CD4-positive, alpha-beta T cell (primary cell): Measurements from ENCODE around the gene OLFML2B. TPM values are rescaled to one million over a fixed set of nuclear protein-coding genes. Genes with fewer than 3 reads are reported as not detected.
A peak's percentile ranks its signal among the peaks of the same experiment; 100 is the strongest.

Source experiments
- ATAC-seq: fragments of 200-7000 bp; cut with Tn5 transposase; one replicate; pipeline ENCODE4 v1.10.0; 2022; ENCODE audit warnings: mild to moderate bottlenecking; ENCODE audit not compliant: poor library complexity
- CTCF ChIA-PET: fragments of 350-600 bp; sonication (Branson Sonifier 250); formaldehyde crosslinking; loops from one replicate; lab custom pipeline; 2021; ENCODE audit warnings: antibody characterized with exemption, inconsistent platforms; lab: Charles Lee
- POLR2A ChIA-PET: fragments of 350-600 bp; sonication (Branson Sonifier 250); formaldehyde crosslinking; loops from one replicate; lab custom pipeline; 2021; ENCODE audit warnings: antibody characterized with exemption, inconsistent platforms; lab: Charles Lee
- DNase-seq, 14 experiments: peaks; one replicate each; pipeline ENCODE4 v3.0.0-alpha.2; 2013 to 2020; ENCODE audit warnings: mixed read lengths in 2 of 14
- H3K27ac ChIP-seq, 2 donors: one replicate each; pipeline versions ENCODE4 v1.5.1 to v1.7.0; 2013; ENCODE audit warnings: low read length in 2 of 2, low read depth in 1 of 2, mild to moderate bottlenecking in 1 of 2
- H3K27me3 ChIP-seq, 2 experiments: 1 replicate in 1 of 2; 2 replicates in 1 of 2; pipeline versions ENCODE4 v1.6.1 to v1.7.0; 2013; ENCODE audit warnings: low read length in 2 of 2, control low read depth in 1 of 2, mild to moderate bottlenecking in 1 of 2, moderate library complexity in 1 of 2; ENCODE audit not compliant: insufficient read depth in 2 of 2, control insufficient read depth in 1 of 2
- H3K36me3 ChIP-seq: one replicate; pipeline ENCODE4 v1.6.1; 2013; ENCODE audit warnings: low read length, control low read depth; ENCODE audit not compliant: insufficient read depth
- H3K4me1 ChIP-seq: one replicate; pipeline ENCODE4 v1.6.1; 2013; ENCODE audit warnings: low read length, control low read depth; ENCODE audit not compliant: insufficient read depth
- H3K4me3 ChIP-seq: one replicate; pipeline ENCODE4 v1.5.1; 2013; ENCODE audit warnings: mild to moderate bottlenecking, low read length, moderate library complexity
- H3K9me3 ChIP-seq, 2 experiments: 1 replicate in 1 of 2; 2 replicates in 1 of 2; pipeline versions ENCODE4 v1.6.1 to v1.7.0; 2013; ENCODE audit warnings: low read length in 2 of 2, mild to moderate bottlenecking in 2 of 2, control low read depth in 1 of 2, moderate library complexity in 1 of 2; ENCODE audit not compliant: control insufficient read depth in 1 of 2, insufficient read depth in 1 of 2
- H3K27ac Mint-ChIP-seq: one replicate; pipeline ENCODE4 v1.8.0; 2020; ENCODE audit warnings: mixed read lengths
- H3K27me3 Mint-ChIP-seq: one replicate; pipeline ENCODE4 v1.8.0; 2021; ENCODE audit warnings: mixed read lengths
- H3K36me3 Mint-ChIP-seq: one replicate; pipeline ENCODE4 v1.8.0; 2021; ENCODE audit warnings: low read depth, mixed read lengths
- H3K4me1 Mint-ChIP-seq: one replicate; pipeline ENCODE4 v1.8.0; 2021; ENCODE audit warnings: low read depth, mixed read lengths
- H3K4me3 Mint-ChIP-seq: one replicate; pipeline ENCODE4 v1.8.0; 2020; ENCODE audit warnings: mild to moderate bottlenecking, mixed read lengths
- H3K9me3 Mint-ChIP-seq: one replicate; pipeline ENCODE4 v1.8.0; 2020; ENCODE audit warnings: mixed read lengths
- intact Hi-C, 2 experiments: fragments of 100-400 bp; cut with DNase I in 1 of 2; cut with micrococcal nuclease in 1 of 2; formaldehyde crosslinking; loops; one replicate each; pipeline versions ENCODE4 v1.15.1 to v1.9.0; 2023 to 2025; cut with DNase I, micrococcal nuclease
- total RNA-seq, 174 experiments: library from RNA in 2 of 174; stranded (reverse) in 2 of 174; gene quantifications; one replicate each; pipeline ENCODE4 v1.2.3 and lab custom pipeline; 2021 to 2026
- TF ChIP-seq, protein P1 (sequence below): fragments of 200-600 bp; IDR thresholded peaks from one replicate; pipeline ENCODE4 v1.8.0; 2022; ENCODE audit warnings: antibody characterized with exemption, mild to moderate bottlenecking

Gene OLFML2B
- total RNA-seq, 2 experiments from 2014 or later = 0.08 TPM; not detected in 1

DNA sequence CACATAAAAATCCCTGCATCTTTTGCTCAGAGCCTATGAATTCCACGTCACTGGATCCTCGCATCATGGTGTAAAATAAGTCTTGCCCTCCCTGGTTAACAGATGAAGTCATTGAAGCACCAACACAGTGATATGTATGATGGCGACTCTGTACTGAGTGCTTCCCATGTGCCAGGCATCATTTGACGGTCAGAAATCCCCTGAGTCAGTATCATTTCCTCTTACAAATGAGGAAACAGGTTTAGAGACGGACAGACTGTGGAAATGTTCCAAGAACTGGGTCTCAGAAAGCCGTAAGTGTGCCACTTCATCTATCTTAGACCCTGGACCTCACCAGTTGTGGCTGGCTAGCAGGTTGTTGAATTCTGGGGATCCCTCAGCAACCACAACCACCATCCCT is 5.1 kb upstream of the OLFML2B start:
- peaks cover 7 to 23% of the 10 kb centered on the region in 2 experiments for H3K27me3 ChIP-seq
- peaks cover 8% of the 10 kb centered on the region for H3K4me1 ChIP-seq
- H3K27ac ChIP-seq = no peak overlapping the region
- peaks cover 7% of the 10 kb centered on the region for H3K4me1 Mint-ChIP-seq
- CTCF ChIA-PET = no interaction called here
- TF ChIP-seq, protein P1, sequence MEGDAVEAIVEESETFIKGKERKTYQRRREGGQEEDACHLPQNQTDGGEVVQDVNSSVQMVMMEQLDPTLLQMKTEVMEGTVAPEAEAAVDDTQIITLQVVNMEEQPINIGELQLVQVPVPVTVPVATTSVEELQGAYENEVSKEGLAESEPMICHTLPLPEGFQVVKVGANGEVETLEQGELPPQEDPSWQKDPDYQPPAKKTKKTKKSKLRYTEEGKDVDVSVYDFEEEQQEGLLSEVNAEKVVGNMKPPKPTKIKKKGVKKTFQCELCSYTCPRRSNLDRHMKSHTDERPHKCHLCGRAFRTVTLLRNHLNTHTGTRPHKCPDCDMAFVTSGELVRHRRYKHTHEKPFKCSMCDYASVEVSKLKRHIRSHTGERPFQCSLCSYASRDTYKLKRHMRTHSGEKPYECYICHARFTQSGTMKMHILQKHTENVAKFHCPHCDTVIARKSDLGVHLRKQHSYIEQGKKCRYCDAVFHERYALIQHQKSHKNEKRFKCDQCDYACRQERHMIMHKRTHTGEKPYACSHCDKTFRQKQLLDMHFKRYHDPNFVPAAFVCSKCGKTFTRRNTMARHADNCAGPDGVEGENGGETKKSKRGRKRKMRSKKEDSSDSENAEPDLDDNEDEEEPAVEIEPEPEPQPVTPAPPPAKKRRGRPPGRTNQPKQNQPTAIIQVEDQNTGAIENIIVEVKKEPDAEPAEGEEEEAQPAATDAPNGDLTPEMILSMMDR = no peak
- no peak for ATAC-seq
- H3K36me3 ChIP-seq = no peaks in the 10 kb centered on the region
- H3K36me3 Mint-ChIP-seq = no peaks in the 10 kb centered on the region
- no peak overlapping the region for H3K27ac Mint-ChIP-seq
- no peaks in the 10 kb centered on the region for H3K9me3 Mint-ChIP-seq
- POLR2A ChIA-PET = no interaction called here
- intact Hi-C loops = no loop called here
- H3K4me3 Mint-ChIP-seq = no peak overlapping the region
- H3K4me3 ChIP-seq = no peak overlapping the region
- H3K9me3 ChIP-seq = no peaks in the 10 kb centered on the region
- H3K27me3 Mint-ChIP-seq = peaks cover 53% of the 10 kb centered on the region
- DNase-seq = peak in 3 of 14 experiments; percentile 17 to 65 (median 56)

DNA sequence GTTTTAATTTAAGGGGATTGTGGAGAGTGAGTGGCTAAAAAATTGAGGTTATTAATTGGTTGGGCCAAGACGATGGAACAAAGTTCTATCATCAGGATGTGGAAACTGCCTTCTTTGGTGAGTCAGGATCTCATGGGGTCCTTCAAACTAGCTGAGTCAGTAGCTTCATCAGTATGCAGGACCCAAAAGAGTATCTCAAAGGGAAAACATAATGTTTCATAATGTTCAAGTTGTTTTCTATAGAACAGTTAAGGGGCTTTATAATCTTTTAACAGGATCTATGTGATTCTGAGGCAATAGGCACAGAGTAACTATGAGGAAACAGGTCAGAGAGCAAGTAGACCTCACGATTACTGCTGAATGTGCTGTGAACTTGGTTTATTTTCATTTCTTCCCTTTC is 3.2 kb upstream of the OLFML2B start:
- no peaks in the 10 kb centered on the region for H3K36me3 Mint-ChIP-seq
- Histone ChIP-seq H3K4me3 (no peak overlapping the region), H3K4me1 (peaks cover 13% of the 10 kb centered on the region), H3K27ac (no peak overlapping the region), H3K27me3 (peaks cover 7 to 27% of the 10 kb centered on the region in 2 experiments), H3K9me3 (no peaks in the 10 kb centered on the region), H3K36me3 (no peaks in the 10 kb centered on the region)
- H3K4me3 Mint-ChIP-seq = no peak overlapping the region
- ChIA-PET CTCF (no interaction called here), POLR2A (no interaction called here)
- no peak for ATAC-seq
- intact Hi-C loops = no loop called here
- peaks cover 47% of the 10 kb centered on the region for H3K27me3 Mint-ChIP-seq
- no peak overlapping the region for H3K27ac Mint-ChIP-seq
- peaks cover 7% of the 10 kb centered on the region for H3K4me1 Mint-ChIP-seq
- TF ChIP-seq, protein P1 = no peak
- H3K9me3 Mint-ChIP-seq = no peaks in the 10 kb centered on the region
- peak in 2 of 14 experiments; percentile 34 to 46 for DNase-seq

DNA sequence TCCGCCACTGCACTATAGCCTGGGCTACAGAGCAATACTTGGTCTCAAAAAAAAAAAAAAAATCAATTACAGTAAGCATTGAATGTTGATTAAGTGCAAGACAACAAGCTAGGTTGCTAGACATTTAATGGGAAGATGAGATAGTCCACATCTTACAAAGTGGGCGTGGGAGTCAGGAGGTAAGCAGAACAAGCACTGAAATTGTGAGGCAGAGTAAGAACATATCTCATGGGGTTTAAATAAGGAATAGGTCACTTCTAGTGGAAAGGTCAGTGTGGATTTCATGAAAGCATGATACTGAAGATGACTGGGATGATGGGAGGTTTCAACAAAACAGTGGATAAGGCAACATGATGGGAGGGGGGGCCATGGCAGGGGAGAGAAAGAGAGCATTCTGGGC is 1.9 kb upstream of the OLFML2B start:
- TF ChIP-seq, protein P1 = no peak
- peaks cover 42% of the 10 kb centered on the region for H3K27me3 Mint-ChIP-seq
- Histone ChIP-seq H3K4me3 (no peak overlapping the region), H3K27ac (no peak overlapping the region), H3K9me3 (no peaks in the 10 kb centered on the region), H3K4me1 (peaks cover 13% of the 10 kb centered on the region), H3K36me3 (no peaks in the 10 kb centered on the region), H3K27me3 (peaks cover 7 to 28% of the 10 kb centered on the region in 2 experiments)
- no peaks in the 10 kb centered on the region for H3K36me3 Mint-ChIP-seq
- peaks cover 7% of the 10 kb centered on the region for H3K4me1 Mint-ChIP-seq
- no peaks in the 10 kb centered on the region for H3K9me3 Mint-ChIP-seq
- CTCF ChIA-PET = interaction anchor here (0.6 kb wide), 1 partner anchor 521 kb away, joined by 3 read pairs; the partner anchor contains the start of gene FCGR2A
- no peak overlapping the region for H3K4me3 Mint-ChIP-seq
- POLR2A ChIA-PET = interaction anchor here (0.6 kb wide), 1 partner anchor 1541 kb away, joined by 5 read pairs; no protein-coding TSS in a partner anchor
- no peak overlapping the region for H3K27ac Mint-ChIP-seq
- no peak for ATAC-seq
- no peak for DNase-seq
- intact Hi-C loops = no loop called here
